NCI-H2107 (cell line): Measurements from ENCODE around the gene FARS2.

Source experiments
- DNase-seq: peaks from one replicate; lab custom pipeline; 2025; lab: John Stamatoyannopoulos, UW

FARS2 gene

GRCh38 chr6:5425797-5426196, 164.5 kb downstream of the FARS2 start:
- DNase-seq = no peak

GRCh38 chr6:5427586-5427985, 166.3 kb downstream of the FARS2 start:
- DNase-seq = no peak

GRCh38 chr6:5433324-5433723, 172.0 kb downstream of the FARS2 start:
- no peak for DNase-seq

GRCh38 chr6:5435449-5435848, 174.1 kb downstream of the FARS2 start:
- no peak for DNase-seq

- DNase-seq = no peak
These were observed 177.7 kb downstream of the FARS2 start for GRCh38 chr6:5438922-5439584.

GRCh38 chr6:5439749-5440148, 178.4 kb downstream of the FARS2 start:
- DNase-seq = no peak

- DNase-seq = no peak
These were observed 181.0 kb downstream of the FARS2 start for GRCh38 chr6:5442319-5442718.

- no peak for DNase-seq
These were observed 181.6 kb downstream of the FARS2 start for GRCh38 chr6:5442916-5443315.

- DNase-seq = no peak
These were observed 182.2 kb downstream of the FARS2 start for GRCh38 chr6:5443491-5443890.

- no peak for DNase-seq
These were observed 185.2 kb downstream of the FARS2 start for GRCh38 chr6:5446362-5447075.

GRCh38 chr6:5447921-5448320, 186.6 kb downstream of the FARS2 start:
- no peak for DNase-seq

- no peak for DNase-seq
These were observed 188.8 kb downstream of the FARS2 start for GRCh38 chr6:5450073-5450472.

- no peak for DNase-seq
These were observed 192.2 kb downstream of the FARS2 start for GRCh38 chr6:5453546-5453945.

- DNase-seq = no peak
These were observed 193.8 kb downstream of the FARS2 start for GRCh38 chr6:5455142-5455541.

- no peak for DNase-seq
These were observed 195.7 kb downstream of the FARS2 start for GRCh38 chr6:5457041-5457440.

GRCh38 chr6:5457983-5458683, 196.8 kb downstream of the FARS2 start:
- no peak for DNase-seq

GRCh38 chr6:5459346-5459745, 198.0 kb downstream of the FARS2 start:
- no peak for DNase-seq

GRCh38 chr6:5461365-5461764, 200.1 kb downstream of the FARS2 start:
- no peak for DNase-seq

- no peak for DNase-seq
These were observed 201.5 kb downstream of the FARS2 start for GRCh38 chr6:5462856-5463255.

GRCh38 chr6:5463690-5464089, 202.4 kb downstream of the FARS2 start:
- DNase-seq = no peak

- DNase-seq = no peak
These were observed 203.0 kb downstream of the FARS2 start for GRCh38 chr6:5464099-5464885.
